Activated CD8-positive, alpha-beta memory T cell treated with anti-CD3 and anti-CD28 coated beads for 24 hours (primary cell): ENCODE results near the gene FEZ2.

Source experiments
- DNase-seq: peaks from one replicate; pipeline ENCODE4 v3.0.0-alpha.2; 2020

FEZ2 gene

GRCh38 chr2:36586672-36587071 lies 11.3 kb downstream of the FEZ2 start:
- no peak for DNase-seq

- no peak for DNase-seq
Observed at GRCh38 chr2:36584148-36584794, 13.7 kb downstream of the FEZ2 start.

- DNase-seq, result no peak
Observed at GRCh38 chr2:36582951-36583350, 15.0 kb downstream of the FEZ2 start.

- DNase-seq, result no peak
Observed at GRCh38 chr2:36582538-36582937, 15.4 kb downstream of the FEZ2 start.

GRCh38 chr2:36579297-36579664 lies 18.7 kb downstream of the FEZ2 start:
- DNase-seq, result no peak

GRCh38 chr2:36578343-36579296 lies 19.3 kb downstream of the FEZ2 start:
- DNase-seq, result no peak

GRCh38 chr2:36577884-36578283 lies 20.1 kb downstream of the FEZ2 start:
- no peak for DNase-seq

- no peak for DNase-seq
Observed at GRCh38 chr2:36574560-36574959, 23.4 kb downstream of the FEZ2 start.

GRCh38 chr2:36573165-36573564 lies 24.8 kb downstream of the FEZ2 start:
- no peak for DNase-seq

- DNase-seq, result no peak
Observed at GRCh38 chr2:36572719-36573059, 25.3 kb downstream of the FEZ2 start.

GRCh38 chr2:36572054-36572718 lies 25.8 kb downstream of the FEZ2 start:
- no peak for DNase-seq

- DNase-seq, result no peak
Observed at GRCh38 chr2:36570416-36570815, 27.6 kb downstream of the FEZ2 start.

GRCh38 chr2:36569267-36569856 lies 28.6 kb downstream of the FEZ2 start:
- no peak for DNase-seq

GRCh38 chr2:36568516-36569246 lies 29.3 kb downstream of the FEZ2 start:
- DNase-seq, result no peak

- no peak for DNase-seq
Observed at GRCh38 chr2:36567711-36568408, 30.1 kb downstream of the FEZ2 start.

GRCh38 chr2:36566887-36567286 lies 31.1 kb downstream of the FEZ2 start:
- no peak for DNase-seq

- no peak for DNase-seq
Observed at GRCh38 chr2:36565712-36566111, 32.3 kb downstream of the FEZ2 start.

- DNase-seq, result no peak
Observed at GRCh38 chr2:36564377-36564930, 33.5 kb downstream of the FEZ2 start.

GRCh38 chr2:36562973-36563532 lies 34.9 kb downstream of the FEZ2 start:
- DNase-seq, result no peak

GRCh38 chr2:36562240-36562639 lies 35.7 kb downstream of the FEZ2 start:
- no peak for DNase-seq

GRCh38 chr2:36561237-36561944 lies 36.6 kb downstream of the FEZ2 start:
- DNase-seq, result no peak
